Neural progenitor cell (in vitro differentiated cells): ENCODE data around the gene PARP6. TPM values are rescaled to one million over a fixed set of nuclear protein-coding genes. Genes with fewer than 3 reads are reported as not detected.

Experiments used
- DNase-seq: peaks from one replicate; pipeline ENCODE4 v3.0.0-alpha.2; 2016; ENCODE audit warnings: low spot score
- H2AFZ ChIP-seq: fragments of 200-600 bp; sonication (generic); replicated peaks from 2 replicates; pipeline ENCODE4 v1.6.1; 2016; ENCODE audit warnings: antibody characterized with exemption
- H3F3A ChIP-seq: fragments of 200-600 bp; sonication (generic); 2 replicates; pipeline ENCODE4 v1.6.1; 2016; ENCODE audit warnings: antibody characterized with exemption, low read depth
- H3K27ac ChIP-seq: fragments of 200-600 bp; sonication (generic); 2 replicates; pipeline ENCODE4 v1.5.1; 2016; ENCODE audit warnings: mild to moderate bottlenecking
- H3K27me3 ChIP-seq: fragments of 200-600 bp; sonication (generic); 2 replicates; pipeline ENCODE4 v1.6.1; 2016; ENCODE audit warnings: mild to moderate bottlenecking, moderate library complexity
- H3K36me3 ChIP-seq: fragments of 200-600 bp; sonication (generic); 2 replicates; pipeline ENCODE4 v1.5.1; 2016
- H3K4me1 ChIP-seq: fragments of 200-600 bp; sonication (generic); 2 replicates; pipeline ENCODE4 v1.6.1; 2016; ENCODE audit warnings: mixed run types
- H3K4me2 ChIP-seq: fragments of 200-600 bp; sonication (generic); 2 replicates; pipeline ENCODE4 v1.6.1; 2016
- H3K4me3 ChIP-seq: fragments of 200-600 bp; sonication (generic); 2 replicates; pipeline ENCODE4 v1.5.1; 2016
- H3K79me2 ChIP-seq: fragments of 200-600 bp; sonication (generic); 2 replicates; pipeline ENCODE4 v1.6.1; 2016; ENCODE audit warnings: low read depth
- H3K9ac ChIP-seq: fragments of 200-600 bp; sonication (generic); 2 replicates; pipeline ENCODE4 v1.6.1; 2016
- H3K9me3 ChIP-seq: fragments of 200-600 bp; sonication (generic); 2 replicates; pipeline ENCODE4 v1.5.1; 2016; ENCODE audit warnings: low read depth
- H4K20me1 ChIP-seq: fragments of 200-600 bp; sonication (generic); 2 replicates; pipeline ENCODE4 v1.6.1; 2016; ENCODE audit warnings: low read depth
- H3K27ac Mint-ChIP-seq: 3 replicates; pipeline ENCODE4 v1.8.0; 2021; ENCODE audit warnings: mixed read lengths
- H3K27me3 Mint-ChIP-seq: 2 replicates; pipeline ENCODE4 v1.8.0; 2022; ENCODE audit warnings: low read depth, mild to moderate bottlenecking, inconsistent platforms, moderate library complexity, mixed read lengths; ENCODE audit not compliant: insufficient read depth
- H3K36me3 Mint-ChIP-seq: 3 replicates; pipeline ENCODE4 v1.8.0; 2021; ENCODE audit warnings: mixed read lengths
- H3K4me1 Mint-ChIP-seq: 3 replicates; pipeline ENCODE4 v1.8.0; 2021; ENCODE audit warnings: mixed read lengths
- H3K4me3 Mint-ChIP-seq: 3 replicates; pipeline ENCODE4 v1.8.0; 2021; ENCODE audit warnings: mild to moderate bottlenecking, moderate library complexity, mixed read lengths
- H3K9me3 Mint-ChIP-seq: 3 replicates; pipeline ENCODE4 v1.8.0; 2020; ENCODE audit warnings: mixed read lengths
- CTCF ChIP-seq: fragments of 200-600 bp; sonication (generic); IDR thresholded peaks from 2 replicates; pipeline ENCODE4 v1.5.1; 2017; ENCODE audit warnings: antibody characterized with exemption, mild to moderate bottlenecking
- EZH2 ChIP-seq: fragments of 200-600 bp; sonication (generic); IDR thresholded peaks from 2 replicates; pipeline ENCODE4 v1.6.1; 2017; ENCODE audit warnings: antibody characterized with exemption, mild to moderate bottlenecking, moderate library complexity
- EZH2phosphoT487 ChIP-seq: fragments of 200-600 bp; sonication (generic); IDR thresholded peaks from 2 replicates; pipeline ENCODE4 v1.6.1; 2017; ENCODE audit warnings: antibody characterized with exemption
- total RNA-seq: library from RNA; depleted of rRNA; stranded (reverse); fragments of >200 nt; gene quantifications from 2 replicates; pipeline ENCODE4 v1.2.3, GENCODE V29; 2015; ENCODE audit warnings: low replicate concordance

Gene PARP6
- total RNA-seq, 1 donor from 2014 or later, result 38.6 TPM

GRCh38 chr15:72216079-72216478, 56.3 kb downstream of the PARP6 start:
- Histone ChIP-seq H3K4me1 (no peaks in the 10 kb centered on the region), H3K27me3 (no peaks in the 10 kb centered on the region), H2AFZ (no peak overlapping the region), H3K36me3 (peaks cover 30% of the 10 kb centered on the region), H3K9ac (no peak overlapping the region), H4K20me1 (peaks cover 100% of the 10 kb centered on the region), H3K27ac (no peak overlapping the region), H3K4me3 (no peak overlapping the region), H3K9me3 (no peaks in the 10 kb centered on the region), H3F3A (no peaks in the 10 kb centered on the region), H3K79me2 (peaks cover 26% of the 10 kb centered on the region), H3K4me2 (no peak overlapping the region)
- Mint-ChIP-seq H3K36me3 (peaks cover 46% of the 10 kb centered on the region), H3K4me3 (no peak overlapping the region), H3K4me1 (peaks cover 10% of the 10 kb centered on the region), H3K9me3 (no peaks in the 10 kb centered on the region), H3K27me3 (no peaks in the 10 kb centered on the region), H3K27ac (no peak overlapping the region)
- TF ChIP-seq CTCF, result no peak
- TF ChIP-seq EZH2phosphoT487, result no peak
- no peak for TF ChIP-seq EZH2
- DNase-seq, result no peak

GRCh38 chr15:72207558-72208085, 64.7 kb downstream of the PARP6 start:
- Histone ChIP-seq H3F3A (no peaks in the 10 kb centered on the region), H3K27ac (no peak overlapping the region), H3K4me1 (no peaks in the 10 kb centered on the region), H2AFZ (no peak overlapping the region), H3K4me2 (no peak overlapping the region), H3K36me3 (peaks cover 27% of the 10 kb centered on the region), H3K9ac (no peak overlapping the region), H3K27me3 (no peaks in the 10 kb centered on the region), H3K9me3 (no peaks in the 10 kb centered on the region), H3K79me2 (no peaks in the 10 kb centered on the region), H4K20me1 (peaks cover 91% of the 10 kb centered on the region), H3K4me3 (no peak overlapping the region)
- TF ChIP-seq CTCF, result no peak
- TF ChIP-seq EZH2phosphoT487, result no peak
- no peak for TF ChIP-seq EZH2
- Mint-ChIP-seq H3K27me3 (peaks cover 5% of the 10 kb centered on the region), H3K9me3 (peaks cover 2% of the 10 kb centered on the region), H3K27ac (no peak overlapping the region), H3K4me1 (peaks cover 2% of the 10 kb centered on the region), H3K36me3 (peaks cover 57% of the 10 kb centered on the region), H3K4me3 (no peak overlapping the region)
- no peak for DNase-seq

- Mint-ChIP-seq H3K4me1 (peaks cover 2% of the 10 kb centered on the region), H3K4me3 (no peak overlapping the region), H3K27ac (peak overlapping the region; percentile 48), H3K27me3 (peaks cover 5% of the 10 kb centered on the region), H3K9me3 (peaks cover 2% of the 10 kb centered on the region), H3K36me3 (peaks cover 60% of the 10 kb centered on the region)
- DNase-seq, result no peak
- H3K4me1 ChIP-seq, result no peaks in the 10 kb centered on the region
- H3K9ac ChIP-seq, result no peak overlapping the region
- no peaks in the 10 kb centered on the region for H3K79me2 ChIP-seq
- H3K36me3 ChIP-seq, result peaks cover 27% of the 10 kb centered on the region
- H3F3A ChIP-seq, result peaks cover 2% of the 10 kb centered on the region
- no peak overlapping the region for H3K27ac ChIP-seq
- H3K4me2 ChIP-seq, result no peak overlapping the region
- H3K4me3 ChIP-seq, result no peak overlapping the region
- H4K20me1 ChIP-seq, result peaks cover 91% of the 10 kb centered on the region
- no peak for TF ChIP-seq CTCF
- TF ChIP-seq EZH2, result no peak
- no peak for TF ChIP-seq EZH2phosphoT487
- no peaks in the 10 kb centered on the region for H3K9me3 ChIP-seq
- H2AFZ ChIP-seq, result no peak overlapping the region
- H3K27me3 ChIP-seq, result no peaks in the 10 kb centered on the region
Measured at GRCh38 chr15:72206677-72207000, 65.7 kb downstream of the PARP6 start.
